CD4-positive, alpha-beta memory T cell (primary cell): ENCODE data around the gene FAM111B. TPM values are rescaled to one million over a fixed set of nuclear protein-coding genes. Genes with fewer than 3 reads are reported as not detected.

ENCODE experiments used
- CTCF ChIA-PET: fragments of 350-600 bp; sonication (Branson Sonifier 250); formaldehyde crosslinking; loops from one replicate; lab custom pipeline; 2021; ENCODE audit warnings: inconsistent platforms; ENCODE audit not compliant: partially characterized antibody; lab: Charles Lee
- POLR2A ChIA-PET: fragments of 350-600 bp; sonication (Branson Sonifier 250); formaldehyde crosslinking; loops from one replicate; lab custom pipeline; 2021; ENCODE audit not compliant: partially characterized antibody; lab: Charles Lee
- DNase-seq, 5 donors: peaks; one replicate each; pipeline versions ENCODE4 v3.0.0 to v3.0.0-alpha.2; 2020 to 2022; ENCODE audit warnings: mixed read lengths in 1 of 5
- H3K27ac ChIP-seq: one replicate; pipeline ENCODE4 v1.7.0; 2013; ENCODE audit warnings: low read depth, low read length
- H3K27me3 ChIP-seq: 2 replicates; pipeline ENCODE4 v1.7.0; 2013; ENCODE audit warnings: mild to moderate bottlenecking, low read length, moderate library complexity; ENCODE audit not compliant: insufficient read depth
- H3K36me3 ChIP-seq: 2 replicates; pipeline ENCODE4 v1.7.0; 2013; ENCODE audit warnings: mild to moderate bottlenecking, low read length, moderate library complexity; ENCODE audit not compliant: insufficient read depth
- H3K4me1 ChIP-seq: 2 replicates; pipeline ENCODE4 v1.7.0; 2013; ENCODE audit warnings: mild to moderate bottlenecking, low read length, moderate library complexity; ENCODE audit not compliant: insufficient read depth
- H3K4me3 ChIP-seq, 2 donors: one replicate each; pipeline ENCODE4 v1.7.0; 2013; ENCODE audit warnings: low read length in 2 of 2, mild to moderate bottlenecking in 1 of 2
- H3K9me3 ChIP-seq, 2 donors: one replicate each; pipeline ENCODE4 v1.7.0; 2013; ENCODE audit warnings: low read length in 2 of 2, control low read depth in 1 of 2; ENCODE audit not compliant: control insufficient read depth in 1 of 2
- H3K27ac Mint-ChIP-seq, 7 donors: one replicate each; pipeline ENCODE4 v1.8.0; 2020 to 2021; ENCODE audit warnings: mixed read lengths in 7 of 7, mild to moderate bottlenecking in 6 of 7, inconsistent platforms in 3 of 7, moderate library complexity in 3 of 7
- H3K27me3 Mint-ChIP-seq, 2 donors: one replicate each; pipeline ENCODE4 v1.8.0; 2020 to 2021; ENCODE audit warnings: mixed read lengths in 2 of 2
- H3K36me3 Mint-ChIP-seq, 2 donors: one replicate each; pipeline ENCODE4 v1.8.0; 2020 to 2021; ENCODE audit warnings: mixed read lengths in 2 of 2, inconsistent platforms in 1 of 2, mild to moderate bottlenecking in 1 of 2
- H3K4me1 Mint-ChIP-seq, 4 donors: one replicate each; pipeline ENCODE4 v1.8.0; 2020 to 2021; ENCODE audit warnings: mixed read lengths in 4 of 4, mild to moderate bottlenecking in 1 of 4
- H3K4me3 Mint-ChIP-seq, 8 donors: one replicate each; pipeline ENCODE4 v1.8.0; 2020 to 2021; ENCODE audit warnings: mixed read lengths in 8 of 8, mild to moderate bottlenecking in 7 of 8, moderate library complexity in 6 of 8, inconsistent platforms in 3 of 8
- H3K9me3 Mint-ChIP-seq, 8 donors: one replicate each; pipeline ENCODE4 v1.8.0; 2020 to 2021; ENCODE audit warnings: mixed read lengths in 8 of 8, mild to moderate bottlenecking in 5 of 8, inconsistent platforms in 3 of 8, moderate library complexity in 1 of 8
- intact Hi-C: fragments of 100-400 bp; cut with micrococcal nuclease; formaldehyde crosslinking; loops from one replicate; pipeline ENCODE4 v1.15.1; 2023
- polyA plus RNA-seq, 2 donors: library from polyadenylated mRNA; unstranded; fragments of 300-500 nt; fragmentation: Illumina TruSeq; gene quantifications; one replicate each; pipeline ENCODE4 v1.2.3, GENCODE V29; 2021
- total RNA-seq, 2 experiments: library from RNA; stranded (reverse); gene quantifications; one replicate each; pipeline ENCODE4 v1.2.3, GENCODE V29; 2021

Gene FAM111B
- total and polyA plus RNA-seq, 4 experiments from 2014 or later: 0.23 to 0.53 (median 0.38) TPM

GRCh38 chr11:59157433-59157832 lies 50.4 kb downstream of the FAM111B start:
- Histone ChIP-seq H3K27me3 (no peaks in the 10 kb centered on the region), H3K36me3 (no peaks in the 10 kb centered on the region), H3K27ac (no peak overlapping the region), H3K4me1 (peaks cover 13% of the 10 kb centered on the region), H3K9me3 (no peaks in the 10 kb centered on the region), H3K4me3 (no peak overlapping the region)
- peaks cover 8 to 11% of the 10 kb centered on the region in 2 donors for H3K27me3 Mint-ChIP-seq
- ChIA-PET POLR2A (interaction anchor here (1.5 to 1.9 kb wide), 3 partner anchors 10 to 15 kb away, joined by 5 to 12 read pairs (median 11); partner anchors contain the start of gene FAM111A), CTCF (interaction anchor here (1.0 to 5.6 kb wide), 24 partner anchors 7 to 590 kb away, joined by 3 to 66 read pairs (median 8); partner anchors contain the start of genes DTX4, FAM111A, FAM111B and GLYATL1B)
- no peaks in the 10 kb centered on the region for H3K9me3 Mint-ChIP-seq
- peaks cover 0 to 3% of the 10 kb centered on the region in 2 donors for H3K36me3 Mint-ChIP-seq
- H3K4me3 Mint-ChIP-seq: no peak overlapping the region
- peaks cover 9 to 17% (median 14%) of the 10 kb centered on the region in 4 donors for H3K4me1 Mint-ChIP-seq
- no peak overlapping the region for H3K27ac Mint-ChIP-seq
- intact Hi-C loops: no loop called here
- DNase-seq: no peak

GRCh38 chr11:59158206-59159068 lies 51.4 kb downstream of the FAM111B start:
- Histone ChIP-seq H3K27me3 (no peaks in the 10 kb centered on the region), H3K4me1 (peaks cover 3% of the 10 kb centered on the region), H3K4me3 (no peak overlapping the region), H3K9me3 (no peaks in the 10 kb centered on the region), H3K36me3 (no peaks in the 10 kb centered on the region), H3K27ac (no peak overlapping the region)
- H3K27me3 Mint-ChIP-seq: peaks cover 10 to 14% of the 10 kb centered on the region in 2 donors
- no peak overlapping the region for H3K4me3 Mint-ChIP-seq
- ChIA-PET POLR2A (interaction anchor here (0.6 to 1.9 kb wide), 7 partner anchors 11 to 105 kb away, joined by 3 to 12 read pairs (median 5); partner anchors contain the start of genes DTX4 and FAM111A), CTCF (interaction anchor here (0.6 to 5.6 kb wide), 48 partner anchors 8 to 591 kb away, joined by 3 to 66 read pairs (median 5); partner anchors contain the start of genes DTX4, FAM111A, FAM111B and GLYATL1B)
- H3K27ac Mint-ChIP-seq: peak overlapping the region in 3 of 7 donors; percentile 36 to 90 (median 66)
- DNase-seq: peak; percentile 65 to 73 (median 68)
- no peaks in the 10 kb centered on the region for H3K36me3 Mint-ChIP-seq
- H3K4me1 Mint-ChIP-seq: peaks cover 2 to 8% (median 5%) of the 10 kb centered on the region in 4 donors
- H3K9me3 Mint-ChIP-seq: no peaks in the 10 kb centered on the region
- intact Hi-C loops: loop anchor here (1.0 kb wide), 5 partner anchors 16 to 504 kb away; partner anchors contain the start of gene FAM111A

GRCh38 chr11:59164028-59164427 lies 57.0 kb downstream of the FAM111B start:
- Histone ChIP-seq H3K4me1 (no peaks in the 10 kb centered on the region), H3K27me3 (peaks cover 3% of the 10 kb centered on the region), H3K4me3 (no peak overlapping the region), H3K9me3 (no peaks in the 10 kb centered on the region), H3K36me3 (no peaks in the 10 kb centered on the region), H3K27ac (no peak overlapping the region)
- Mint-ChIP-seq H3K36me3 (no peaks in the 10 kb centered on the region), H3K4me1 (no peaks in the 10 kb centered on the region), H3K27ac (no peak overlapping the region), H3K27me3 (peaks cover 16 to 17% of the 10 kb centered on the region in 2 donors), H3K4me3 (no peak overlapping the region), H3K9me3 (no peaks in the 10 kb centered on the region)
- intact Hi-C loops: no loop called here
- ChIA-PET CTCF (interaction anchor here (0.7 to 1.2 kb wide), 4 partner anchors 19 to 38 kb away, joined by 3 read pairs; no protein-coding TSS in a partner anchor), POLR2A (no interaction called here)
- DNase-seq: no peak

- Histone ChIP-seq H3K4me3 (peak within 1 kb of the TSS; percentile 63 to 82), H3K27ac (no peak within 1 kb of the TSS), H3K9me3 (no peaks in the 10 kb centered on the region), H3K27me3 (no peaks in the 10 kb centered on the region), H3K36me3 (no peaks in the 10 kb centered on the region), H3K4me1 (peaks cover 11% of the 10 kb centered on the region)
- CTCF ChIA-PET: interaction anchor here (0.6 to 8.3 kb wide), 46 partner anchors 10 to 583 kb away, joined by 3 to 205 read pairs (median 5); partner anchors contain the start of genes FAM111A, FAM111B, MPEG1 and PATL1
- H3K27me3 Mint-ChIP-seq: peaks cover 0 to 5% of the 10 kb centered on the region in 2 donors
- H3K27ac Mint-ChIP-seq: peak within 1 kb of the TSS; percentile 13 to 86 (median 71)
- H3K9me3 Mint-ChIP-seq: no peaks in the 10 kb centered on the region
- intact Hi-C loops: loop anchor here (1.0 to 10.0 kb wide), 7 partner anchors 11 to 509 kb away; partner anchors contain the start of gene FAM111A
- peaks cover 7 to 28% (median 9%) of the 10 kb centered on the region in 4 donors for H3K4me1 Mint-ChIP-seq
- H3K36me3 Mint-ChIP-seq: peaks cover 0 to 2% of the 10 kb centered on the region in 2 donors
- H3K4me3 Mint-ChIP-seq: peak within 1 kb of the TSS; percentile 86 to 98 (median 90)
- POLR2A ChIA-PET: interaction anchor here (1.0 to 2.1 kb wide), 9 partner anchors 9 to 444 kb away, joined by 3 to 11 read pairs (median 4); partner anchors contain the start of genes FAM111A and OSBP
- DNase-seq: peak; percentile 84 to 91 (median 84)
Observed at GRCh38 chr11:59171508-59172322, 64.7 kb downstream of the FAM111B start, which contains the start of gene DTX4. DTX4 (plus strand) TSS chr11:59172132; CDS start chr11:59172596, 464 bp downstream.

- Histone ChIP-seq H3K27me3 (no peaks in the 10 kb centered on the region), H3K36me3 (no peaks in the 10 kb centered on the region), H3K27ac (no peak overlapping the region), H3K4me3 (peak overlapping the region; percentile 2 to 82), H3K9me3 (no peaks in the 10 kb centered on the region), H3K4me1 (peaks cover 11% of the 10 kb centered on the region)
- ChIA-PET POLR2A (interaction anchor here (0.9 to 2.1 kb wide), 8 partner anchors 8 to 444 kb away, joined by 3 to 11 read pairs (median 4); partner anchors contain the start of gene OSBP), CTCF (interaction anchor here (0.6 to 8.3 kb wide), 33 partner anchors 11 to 582 kb away, joined by 3 to 205 read pairs (median 6); partner anchors contain the start of genes FAM111A, FAM111B, MPEG1 and PATL1)
- Mint-ChIP-seq H3K9me3 (no peaks in the 10 kb centered on the region), H3K27ac (peak overlapping the region; percentile 13 to 86 (median 71)), H3K27me3 (peaks cover 0 to 3% of the 10 kb centered on the region in 2 donors), H3K4me1 (peaks cover 7 to 28% (median 9%) of the 10 kb centered on the region in 4 donors), H3K36me3 (peaks cover 0 to 2% of the 10 kb centered on the region in 2 donors), H3K4me3 (peak overlapping the region; percentile 86 to 98 (median 90))
- peak in 3 of 5 donors; percentile 21 to 59 (median 27) for DNase-seq
- intact Hi-C loops: loop anchor here (1.0 to 10.0 kb wide), 2 partner anchors 382 to 508 kb away; no protein-coding TSS in a partner anchor
Observed at GRCh38 chr11:59172345-59173079, 65.5 kb downstream of the FAM111B start.
